CD4-positive, alpha-beta T cell treated with Interleukin-17A for 1 hour (primary cell): Measurements from ENCODE around the gene PRDM12.

ENCODE experiments used
- DNase-seq: peaks from one replicate; pipeline ENCODE4 v3.0.0-alpha.2; 2020

Gene PRDM12

DNA sequence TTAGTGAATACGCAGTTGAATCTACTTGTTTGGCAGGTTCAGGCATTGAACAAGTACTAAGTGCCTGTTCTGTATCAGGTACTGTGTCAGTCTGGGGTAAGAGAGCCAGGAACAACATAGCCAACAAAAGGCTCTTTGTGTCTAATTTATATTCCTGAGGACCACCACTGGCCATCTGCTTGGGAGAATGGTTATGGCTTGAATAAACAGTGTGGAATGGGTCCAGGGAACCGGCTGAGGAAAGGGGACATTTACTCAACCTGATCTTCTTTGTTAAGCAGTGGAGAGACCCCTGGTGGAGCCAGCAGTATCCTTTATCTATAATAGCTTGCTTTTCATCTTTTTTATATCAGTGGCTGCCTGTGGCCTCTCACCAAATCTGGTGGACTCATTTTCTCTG lies 67.7 kb downstream of the PRDM12 start:
- no peak for DNase-seq
